HG03060 (cell line): Measurements from ENCODE around the gene RNASEH2A.

Experiments
- ATAC-seq: cut with Tn5 transposase; IDR thresholded peaks from one replicate; pipeline ENCODE4 v1.9.1; 2021; ENCODE audit warnings: low read depth, moderate number of reproducible peaks; ENCODE audit not compliant: unreplicated experiment

Gene RNASEH2A

GRCh38 chr19:12806242-12807081, at the start of gene RNASEH2A:
TSS of gene RNASEH2A (plus strand) at chr19:12806584. CDS start at chr19:12806674, 90 bp downstream.
- ATAC-seq: peak; percentile 40

GRCh38 chr19:12757544-12758274, 48.7 kb upstream of the RNASEH2A start:
- ATAC-seq: no peak

- ATAC-seq: no peak
Measured at GRCh38 chr19:12759686-12760085, 46.7 kb upstream of the RNASEH2A start.

- ATAC-seq: no peak
Measured at GRCh38 chr19:12763100-12763499, 43.3 kb upstream of the RNASEH2A start.

GRCh38 chr19:12764698-12765097, 41.7 kb upstream of the RNASEH2A start:
- no peak for ATAC-seq

- no peak for ATAC-seq
Measured at GRCh38 chr19:12766051-12766521, 40.3 kb upstream of the RNASEH2A start.

- ATAC-seq: no peak
Measured at GRCh38 chr19:12767150-12767549, 39.2 kb upstream of the RNASEH2A start.

- no peak for ATAC-seq
Measured at GRCh38 chr19:12767666-12768065, 38.7 kb upstream of the RNASEH2A start.

- ATAC-seq: no peak
Measured at GRCh38 chr19:12769689-12770088, 36.7 kb upstream of the RNASEH2A start.

- no peak for ATAC-seq
Measured at GRCh38 chr19:12770922-12771321, 35.5 kb upstream of the RNASEH2A start.

- no peak for ATAC-seq
Measured at GRCh38 chr19:12772323-12772722, 34.1 kb upstream of the RNASEH2A start.

GRCh38 chr19:12773571-12773970, 32.8 kb upstream of the RNASEH2A start:
- no peak for ATAC-seq

- no peak for ATAC-seq
Measured at GRCh38 chr19:12774588-12775555, 31.5 kb upstream of the RNASEH2A start, which contains the start of gene HOOK2. TSS of gene HOOK2 (minus strand) at chr19:12775552. CDS start at chr19:12775449, 103 bp downstream.

GRCh38 chr19:12777217-12778016, 29.0 kb upstream of the RNASEH2A start:
- no peak for ATAC-seq

- no peak for ATAC-seq
Measured at GRCh38 chr19:12778017-12778904, 28.1 kb upstream of the RNASEH2A start.

GRCh38 chr19:12778905-12779161, 27.6 kb upstream of the RNASEH2A start:
- ATAC-seq: no peak

- ATAC-seq: no peak
Measured at GRCh38 chr19:12779162-12779993, 27.0 kb upstream of the RNASEH2A start.

- no peak for ATAC-seq
Measured at GRCh38 chr19:12782174-12782423, 24.3 kb upstream of the RNASEH2A start.
